SK-N-SH (cell line): Measurements from ENCODE around the gene FUT6. TPM values are rescaled to one million over a fixed set of nuclear protein-coding genes. Genes with fewer than 3 reads are reported as not detected.

Experiments used
- CTCF ChIA-PET: fragments of 300-600, 350-600 bp; formaldehyde crosslinking; extraction: SDS; loops from one replicate; lab custom pipeline; 2021; lab: Yijun Ruan, JAX
- POLR2A ChIA-PET: fragments of 350-600 bp; sonication (Branson Sonifier 250); formaldehyde crosslinking; extraction: SDS; loops from one replicate; lab custom pipeline; 2020; ENCODE audit warnings: antibody characterized with exemption, inconsistent platforms; lab: Yijun Ruan, JAX
- DNase-seq: peaks from one replicate; pipeline ENCODE4 v3.0.0; 2012
- H2AFZ ChIP-seq: fragments of 200-600 bp; sonication (generic); 2 replicates; pipeline ENCODE4 v1.8.1; 2016; ENCODE audit warnings: antibody characterized with exemption, mild to moderate bottlenecking, low read depth
- H3F3A ChIP-seq: fragments of 200-600 bp; sonication (generic); replicated peaks from 2 replicates; pipeline ENCODE3; 2016; ENCODE audit warnings: antibody characterized with exemption, mild to moderate bottlenecking; ENCODE audit not compliant: insufficient read depth
- H3K27ac ChIP-seq, 2 experiments: fragments of 200-500 bp in 1 of 2; fragments of 200-600 bp in 1 of 2; sonication (Bioruptor generic) in 1 of 2; sonication (generic), shearing (Covaris generic) in 1 of 2; 2 replicates each; pipeline versions ENCODE4 v1.5.1 to v1.6.1; 2014 to 2016; ENCODE audit warnings: low read depth in 2 of 2, inconsistent platforms in 1 of 2, low read length in 1 of 2, mild to moderate bottlenecking in 1 of 2, mixed read lengths in 1 of 2
- H3K27me3 ChIP-seq: fragments of 200-600 bp; sonication (generic), shearing (Covaris generic); 2 replicates; pipeline ENCODE4 v1.6.1; 2016; ENCODE audit warnings: mixed run types; ENCODE audit not compliant: insufficient read depth
- H3K36me3 ChIP-seq, 2 experiments: fragments of 200-500 bp in 1 of 2; fragments of 200-600 bp in 1 of 2; sonication (Bioruptor generic) in 1 of 2; sonication (generic) in 1 of 2; replicated peaks in 1 of 2; 2 replicates each; pipeline versions ENCODE3 to v1.5.1; 2014 to 2016; ENCODE audit warnings: low read length in 1 of 2, mild to moderate bottlenecking in 1 of 2; ENCODE audit not compliant: insufficient read depth in 2 of 2, control insufficient read depth in 1 of 2
- H3K4me1 ChIP-seq, 2 experiments: fragments of 200-500 bp in 1 of 2; fragments of 200-600 bp in 1 of 2; sonication (Bioruptor generic) in 1 of 2; sonication (generic), shearing (Covaris generic) in 1 of 2; 2 replicates each; pipeline versions ENCODE4 v1.5.1 to v1.6.1; 2014 to 2016; ENCODE audit warnings: low read depth in 1 of 2, low read length in 1 of 2, mixed run types in 1 of 2; ENCODE audit not compliant: insufficient read depth in 2 of 2, control insufficient read depth in 1 of 2
- H3K4me2 ChIP-seq: fragments of 200-600 bp; sonication (generic), shearing (Covaris generic); 2 replicates; pipeline ENCODE4 v1.6.1; 2017; ENCODE audit warnings: mixed run types
- H3K4me3 ChIP-seq, 2 experiments: fragments of 200-500 bp in 1 of 2; fragments of 200-600 bp in 1 of 2; sonication (Bioruptor generic) in 1 of 2; sonication (generic), shearing (Covaris generic) in 1 of 2; 2 replicates each; pipeline versions ENCODE4 v1.5.1 to v1.8.1; 2014 to 2016; ENCODE audit warnings: low read depth in 2 of 2, inconsistent platforms in 1 of 2, low read length in 1 of 2, mild to moderate bottlenecking in 1 of 2, mixed read lengths in 1 of 2, moderate library complexity in 1 of 2
- H3K79me2 ChIP-seq: fragments of 200-600 bp; sonication (generic); 2 replicates; pipeline ENCODE4 v1.8.1; 2017; ENCODE audit warnings: mild to moderate bottlenecking; ENCODE audit not compliant: insufficient read depth
- H3K9ac ChIP-seq: fragments of 200-600 bp; sonication (generic); 2 replicates; pipeline ENCODE4 v1.6.1; 2017; ENCODE audit warnings: mixed run types
- H3K9me2 ChIP-seq: fragments of 200-600 bp; sonication (generic); 2 replicates; pipeline ENCODE4 v1.6.1; 2017; ENCODE audit warnings: mixed run types
- H3K9me3 ChIP-seq: fragments of 200-600 bp; sonication (generic); 2 replicates; pipeline ENCODE4 v1.6.1; 2017; ENCODE audit warnings: mixed run types, mild to moderate bottlenecking, moderate library complexity
- H4K20me1 ChIP-seq: fragments of 200-600 bp; sonication (generic); 2 replicates; pipeline ENCODE4 v1.6.1; 2017; ENCODE audit warnings: mild to moderate bottlenecking, mixed run types; ENCODE audit not compliant: insufficient read depth
- CTCF ChIP-seq: fragments of 200-600 bp; sonication (generic); IDR thresholded peaks from 2 replicates; pipeline ENCODE4 v1.6.1; 2017; ENCODE audit warnings: antibody characterized with exemption, mild to moderate bottlenecking, moderate library complexity
- ELF1 ChIP-seq: IDR thresholded peaks from 2 replicates; pipeline ENCODE4 v1.4.0; 2012
- EP300 ChIP-seq, 2 experiments: IDR thresholded peaks; 2 replicates each; pipeline versions ENCODE4 v1.4.0 to v1.6.1; 2012; ENCODE audit warnings: borderline replicate concordance in 1 of 2, low read depth in 1 of 2, low read length in 1 of 2
- FOSL2 ChIP-seq: IDR thresholded peaks from 2 replicates; pipeline ENCODE4 v1.4.0; 2012; ENCODE audit warnings: low read depth, mild to moderate bottlenecking, moderate library complexity, borderline replicate concordance
- GABPA ChIP-seq: IDR thresholded peaks from 2 replicates; pipeline ENCODE4 v1.4.0; 2012; ENCODE audit warnings: low read depth, mild to moderate bottlenecking
- GATA2 ChIP-seq: sonication (generic); formaldehyde crosslinking; IDR thresholded peaks from 2 replicates; pipeline ENCODE4 v1.5.0; 2020; ENCODE audit warnings: mild to moderate bottlenecking, missing genetic modification reagents
- IRF3 ChIP-seq: fragments of 150-350 bp; IDR thresholded peaks from 2 replicates; pipeline ENCODE4 v1.6.1; 2016; ENCODE audit warnings: mild to moderate bottlenecking, low read depth, low read length
- MAX ChIP-seq: IDR thresholded peaks from 2 replicates; pipeline ENCODE4 v1.4.0; 2012; ENCODE audit warnings: low read depth
- PBX3 ChIP-seq: IDR thresholded peaks from 2 replicates; pipeline ENCODE4; 2012
- RCOR1 ChIP-seq: fragments of 150-350 bp; IDR thresholded peaks from 2 replicates; pipeline ENCODE4 v1.6.1; 2017; ENCODE audit warnings: antibody characterized with exemption, low read length
- REST ChIP-seq: IDR thresholded peaks from 2 replicates; pipeline ENCODE4 v1.6.1; 2012; ENCODE audit warnings: mild to moderate bottlenecking, low read depth, low read length, moderate library complexity
- RFX5 ChIP-seq: IDR thresholded peaks from 2 replicates; pipeline ENCODE4 v1.6.1; 2012; ENCODE audit warnings: mild to moderate bottlenecking, improper control_type of control experiment, low read length
- RXRA ChIP-seq: IDR thresholded peaks from 2 replicates; pipeline ENCODE4 v1.4.0; 2012; ENCODE audit warnings: low read depth, mild to moderate bottlenecking, borderline replicate concordance
- SIN3A ChIP-seq: IDR thresholded peaks from 2 replicates; pipeline ENCODE4 v1.6.1; 2012; ENCODE audit warnings: low read depth, mild to moderate bottlenecking, low read length, moderate library complexity, borderline replicate concordance
- TAF1 ChIP-seq: IDR thresholded peaks from 2 replicates; pipeline ENCODE4 v1.6.1; 2012; ENCODE audit warnings: low read depth, mild to moderate bottlenecking, low read length, moderate library complexity, borderline replicate concordance
- TCF12 ChIP-seq: IDR thresholded peaks from 2 replicates; pipeline ENCODE4 v1.4.0; 2012
- TEAD4 ChIP-seq: IDR thresholded peaks from 2 replicates; pipeline ENCODE4 v1.4.0; 2012; ENCODE audit warnings: mild to moderate bottlenecking, borderline replicate concordance; ENCODE audit not compliant: insufficient read depth
- USF2 ChIP-seq: fragments of 150-350 bp; IDR thresholded peaks from 2 replicates; pipeline ENCODE4 v1.6.1; 2017; ENCODE audit warnings: antibody characterized with exemption, low read length, low read depth, borderline replicate concordance
- YY1 ChIP-seq: IDR thresholded peaks from 2 replicates; pipeline ENCODE4 v1.4.0; 2012; ENCODE audit warnings: low read depth, mild to moderate bottlenecking
- ZBTB33 ChIP-seq: IDR thresholded peaks from 2 replicates; pipeline ENCODE4 v1.4.0; 2012; ENCODE audit warnings: low read depth, borderline replicate concordance
- WGBS: methylation state at CpG from one replicate; pipeline ENCODE4 v1.1.6; 2017; ENCODE audit warnings: low lambda C conversion rate; 5-methylcytosine and 5-hydroxymethylcytosine counted together
- polyA plus RNA-seq, 3 experiments: library from polyadenylated mRNA; depleted of rRNA; stranded (reverse); fragments of >200 nt; gene quantifications; 2 replicates each; pipeline ENCODE4 v1.2.3, GENCODE V29; 2012

Gene FUT6
- polyA plus RNA-seq, 1 of the 3 experiments (the other 2 are of a cell fraction), result not detected

- Histone ChIP-seq H3K4me3 (no peak overlapping the region), H4K20me1 (no peaks in the 10 kb centered on the region), H3K27me3 (no peaks in the 10 kb centered on the region; the same call in 1 of the 2 replicates), H3K9me2 (no peaks in the 10 kb centered on the region), H3F3A (no peaks in the 10 kb centered on the region), H3K36me3 (no peaks in the 10 kb centered on the region), H2AFZ (no peak overlapping the region), H3K9ac (no peak overlapping the region), H3K4me2 (no peak overlapping the region), H3K27ac (no peak overlapping the region), H3K9me3 (no peaks in the 10 kb centered on the region), H3K79me2 (no peaks in the 10 kb centered on the region), H3K4me1 (peaks cover 0 to 28% of the 10 kb centered on the region in 2 experiments; a peak in 1 of 4 replicates)
- POLR2A ChIA-PET, result no interaction called here
- no peak for DNase-seq
- TF ChIP-seq REST (no peak), RFX5 (no peak), ZBTB33 (no peak), TAF1 (no peak), TCF12 (no peak), RCOR1 (no peak), GABPA (no peak), IRF3 (no peak), MAX (no peak), PBX3 (no peak), TEAD4 (no peak), CTCF (no peak), EP300 (IDR thresholded peaks at IDR 0.05; ENCODE audit: borderline replicate concordance in 1 of 2, low read depth in 1 of 2, low read length in 1 of 2) (no peak), GATA2 (no peak), ELF1 (no peak), USF2 (no peak), SIN3A (no peak), RXRA (no peak), FOSL2 (no peak), YY1 (no peak)
- 63% methylated on average over 10 of the region's 10 CpGs for WGBS
- CTCF ChIA-PET, result interaction anchor here (0.9 to 5.8 kb wide), 5 partner anchors 11 to 143 kb away, joined by 3 to 51 read pairs (median 4); partner anchors contain the start of gene NRTN
Observed at GRCh38 chr19:5824751-5825150, 14.8 kb downstream of the FUT6 start.
